IPS-20b (cell line): ENCODE data around the gene SCN4B.

Experiments
- H3K27ac ChIP-seq: one replicate; pipeline ENCODE4 v1.5.1; 2013; ENCODE audit warnings: low read length
- H3K27me3 ChIP-seq: 2 replicates; pipeline ENCODE4 v1.6.1; 2013; ENCODE audit warnings: mild to moderate bottlenecking, low read length, inconsistent platforms; ENCODE audit not compliant: insufficient read depth
- H3K36me3 ChIP-seq: 2 replicates; pipeline ENCODE4 v1.6.1; 2013; ENCODE audit warnings: low read depth, mild to moderate bottlenecking, inconsistent platforms, low read length, moderate library complexity; ENCODE audit not compliant: insufficient read depth
- H3K4me1 ChIP-seq: 2 replicates; pipeline ENCODE4 v1.6.1; 2013; ENCODE audit warnings: mild to moderate bottlenecking, control low read depth, inconsistent platforms, low read length, moderate library complexity; ENCODE audit not compliant: insufficient read depth
- H3K4me3 ChIP-seq: 2 replicates; pipeline ENCODE4 v1.5.1; 2013; ENCODE audit warnings: mild to moderate bottlenecking, low read length, inconsistent platforms
- H3K9ac ChIP-seq: 2 replicates; pipeline ENCODE4 v1.6.1; 2013; ENCODE audit warnings: low read depth, mild to moderate bottlenecking, inconsistent platforms, low read length, moderate library complexity
- H3K9me3 ChIP-seq: 2 replicates; pipeline ENCODE4 v1.6.1; 2013; ENCODE audit warnings: mild to moderate bottlenecking, low read depth, low read length, inconsistent platforms; ENCODE audit not compliant: insufficient read depth

SCN4B gene

DNA sequence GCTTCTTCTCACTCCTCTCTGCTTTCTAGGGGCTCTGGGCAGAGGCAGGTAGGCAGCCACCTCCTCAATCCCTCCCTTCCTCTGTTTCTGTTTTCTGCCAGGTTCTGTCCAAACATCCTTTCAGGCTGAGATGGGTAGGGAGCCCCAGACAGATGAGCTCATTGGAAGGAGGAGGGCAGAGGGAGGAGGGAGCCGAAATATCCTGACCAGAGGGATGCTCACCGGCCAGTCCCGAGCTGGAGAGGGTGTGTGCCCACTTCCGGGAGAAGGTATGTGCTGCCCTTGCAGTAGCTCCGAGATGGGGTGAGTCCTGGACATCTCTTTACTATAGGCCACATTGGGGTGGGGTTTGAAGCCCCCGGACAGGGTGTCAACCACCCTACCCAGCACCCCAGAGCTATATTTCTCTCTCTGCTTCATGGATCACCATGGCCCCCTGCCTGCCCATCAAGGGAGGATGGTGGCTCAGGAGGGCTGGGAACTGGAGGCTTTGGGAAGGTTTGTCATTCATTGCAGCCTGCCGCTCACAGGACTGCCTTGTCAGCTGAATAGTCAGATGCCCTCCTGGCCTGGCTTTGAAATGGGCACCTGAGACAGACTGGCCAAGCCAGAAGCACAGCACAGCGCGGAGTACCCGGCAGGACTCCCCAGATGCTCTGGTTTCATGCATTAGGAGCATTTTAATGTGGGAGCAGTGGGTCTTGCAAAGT, 4.7 kb upstream of the SCN4B start:
- Histone ChIP-seq H3K9ac (no peak overlapping the region), H3K36me3 (no peaks in the 10 kb centered on the region), H3K9me3 (no peaks in the 10 kb centered on the region), H3K27ac (no peak overlapping the region), H3K4me3 (peak overlapping the region; percentile 57), H3K4me1 (peaks cover 30% of the 10 kb centered on the region), H3K27me3 (peaks cover 99% of the 10 kb centered on the region)

DNA sequence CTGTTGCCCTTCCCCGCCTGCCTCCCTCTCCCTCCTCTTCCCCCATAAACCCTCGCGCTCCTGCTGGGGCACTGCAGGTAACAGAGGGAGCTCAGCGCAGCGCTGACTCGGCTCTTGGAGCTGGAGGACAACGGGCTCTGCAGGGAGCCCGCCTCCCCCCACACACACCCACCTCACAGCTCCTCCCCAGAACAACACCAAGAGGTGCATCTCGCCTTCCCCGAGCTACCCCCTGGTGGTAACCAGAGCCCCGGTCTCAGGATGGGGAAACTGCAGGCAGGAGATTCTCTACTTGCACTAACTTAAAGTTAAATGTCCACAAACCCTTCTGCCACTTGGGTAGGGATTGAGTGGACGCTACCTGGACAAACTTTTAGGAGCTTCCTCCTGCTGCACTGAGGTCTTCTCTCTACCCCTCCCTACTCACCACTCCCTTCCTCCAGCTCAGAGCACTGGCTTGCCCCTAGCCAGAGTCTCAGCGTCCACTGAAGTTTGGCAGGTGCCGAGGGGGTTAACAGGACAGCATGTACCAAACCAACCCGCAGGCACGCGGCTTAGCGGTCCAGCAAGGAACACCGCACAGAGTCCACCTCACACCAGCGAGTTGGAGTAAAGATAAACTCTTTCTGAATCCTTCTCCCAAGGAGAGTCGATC, 4.0 kb upstream of the SCN4B start:
- Histone ChIP-seq H3K27ac (no peak overlapping the region), H3K9me3 (no peaks in the 10 kb centered on the region), H3K36me3 (no peaks in the 10 kb centered on the region), H3K4me1 (peaks cover 31% of the 10 kb centered on the region), H3K9ac (no peak overlapping the region), H3K4me3 (peak overlapping the region; percentile 57), H3K27me3 (peaks cover 99% of the 10 kb centered on the region)

DNA sequence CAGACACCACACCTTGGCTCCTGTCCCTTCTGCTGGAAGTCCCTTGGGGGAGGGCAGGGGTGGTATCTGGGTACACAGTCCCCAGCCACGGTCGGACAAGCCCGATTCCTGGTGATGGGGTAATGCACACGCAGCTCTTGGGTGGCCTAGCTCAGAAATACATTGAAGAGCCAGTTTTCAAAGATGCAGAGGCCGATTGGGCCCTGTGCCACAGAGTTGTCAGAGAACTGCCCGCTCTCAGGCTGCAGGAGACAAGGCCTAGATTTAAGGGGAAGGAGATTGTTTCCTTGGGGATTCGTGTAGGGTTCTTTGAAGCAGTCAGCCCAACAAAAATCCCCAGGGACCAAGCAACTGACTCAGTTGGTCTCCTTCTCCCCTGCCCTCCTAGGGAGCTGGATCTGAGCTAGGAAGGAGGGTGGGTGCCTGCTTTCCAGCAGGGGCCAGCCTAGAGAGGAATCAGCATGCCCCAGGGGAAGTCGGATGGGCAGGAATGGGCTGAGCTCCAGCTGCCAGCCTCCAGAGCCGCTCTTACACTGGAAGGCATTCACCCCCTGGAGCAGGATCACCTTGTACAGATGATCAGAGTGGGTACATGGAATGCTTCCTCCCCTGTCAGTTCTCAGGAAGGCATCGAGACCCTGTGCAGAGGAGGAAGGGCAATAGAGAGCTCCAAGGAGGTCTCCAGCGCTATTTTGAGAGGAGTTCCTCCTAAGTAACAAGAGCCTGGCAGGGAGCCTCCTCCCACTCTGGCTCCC, 3.3 kb upstream of the SCN4B start:
- H3K27ac ChIP-seq, result no peak overlapping the region
- H3K36me3 ChIP-seq, result no peaks in the 10 kb centered on the region
- peaks cover 99% of the 10 kb centered on the region for H3K27me3 ChIP-seq
- H3K4me3 ChIP-seq, result peak overlapping the region; percentile 57; the same call in 1 of the 2 replicates
- H3K9me3 ChIP-seq, result no peaks in the 10 kb centered on the region
- H3K9ac ChIP-seq, result no peak overlapping the region
- H3K4me1 ChIP-seq, result peaks cover 34% of the 10 kb centered on the region

- no peaks in the 10 kb centered on the region for H3K9me3 ChIP-seq
- no peak overlapping the region for H3K4me3 ChIP-seq
- H3K9ac ChIP-seq, result no peak overlapping the region
- peaks cover 99% of the 10 kb centered on the region for H3K27me3 ChIP-seq
- H3K36me3 ChIP-seq, result no peaks in the 10 kb centered on the region
- no peak overlapping the region for H3K27ac ChIP-seq
- H3K4me1 ChIP-seq, result peaks cover 34% of the 10 kb centered on the region
Measured at GRCh38 chr11:118154641-118155040, 2.0 kb upstream of the SCN4B start.

GRCh38 chr11:118153976-118154375, 1.4 kb upstream of the SCN4B start:
- Histone ChIP-seq H3K27ac (no peak overlapping the region), H3K9ac (no peak overlapping the region), H3K27me3 (peaks cover 99% of the 10 kb centered on the region), H3K36me3 (no peaks in the 10 kb centered on the region), H3K4me1 (peaks cover 34% of the 10 kb centered on the region), H3K9me3 (no peaks in the 10 kb centered on the region), H3K4me3 (peak overlapping the region; percentile 75)

GRCh38 chr11:118153516-118153915, 893 bp upstream of the SCN4B start:
- peak overlapping the region; percentile 75 for H3K4me3 ChIP-seq
- peaks cover 99% of the 10 kb centered on the region for H3K27me3 ChIP-seq
- peaks cover 34% of the 10 kb centered on the region for H3K4me1 ChIP-seq
- no peaks in the 10 kb centered on the region for H3K9me3 ChIP-seq
- no peak overlapping the region for H3K27ac ChIP-seq
- no peak overlapping the region for H3K9ac ChIP-seq
- no peaks in the 10 kb centered on the region for H3K36me3 ChIP-seq

GRCh38 chr11:118152020-118152551, 537 bp downstream of the SCN4B start:
- Histone ChIP-seq H3K27ac (no peak overlapping the region), H3K9me3 (no peaks in the 10 kb centered on the region), H3K27me3 (peaks cover 99% of the 10 kb centered on the region), H3K4me1 (peaks cover 32% of the 10 kb centered on the region), H3K9ac (peak overlapping the region; percentile 24; the same call in 1 of the 2 replicates), H3K4me3 (peak overlapping the region; percentile 75), H3K36me3 (no peaks in the 10 kb centered on the region)

GRCh38 chr11:118151431-118151830, 1.2 kb downstream of the SCN4B start:
- Histone ChIP-seq H3K4me3 (peak overlapping the region; percentile 75; the same call in 1 of the 2 replicates), H3K9ac (no peak overlapping the region), H3K27ac (no peak overlapping the region), H3K4me1 (peaks cover 26% of the 10 kb centered on the region), H3K36me3 (no peaks in the 10 kb centered on the region), H3K9me3 (no peaks in the 10 kb centered on the region), H3K27me3 (peaks cover 99% of the 10 kb centered on the region)

- no peaks in the 10 kb centered on the region for H3K36me3 ChIP-seq
- H3K4me3 ChIP-seq, result no peak overlapping the region
- H3K4me1 ChIP-seq, result peaks cover 9% of the 10 kb centered on the region
- H3K9me3 ChIP-seq, result no peaks in the 10 kb centered on the region
- no peak overlapping the region for H3K27ac ChIP-seq
- H3K9ac ChIP-seq, result no peak overlapping the region
- H3K27me3 ChIP-seq, result peaks cover 94% of the 10 kb centered on the region
Measured at GRCh38 chr11:118149493-118149892, 3.1 kb downstream of the SCN4B start.

GRCh38 chr11:118148856-118149255, 3.8 kb downstream of the SCN4B start:
- Histone ChIP-seq H3K36me3 (no peaks in the 10 kb centered on the region), H3K4me1 (peaks cover 7% of the 10 kb centered on the region; the same call in 1 of the 2 replicates), H3K27ac (no peak overlapping the region), H3K27me3 (peaks cover 94% of the 10 kb centered on the region), H3K9me3 (no peaks in the 10 kb centered on the region), H3K9ac (no peak overlapping the region), H3K4me3 (no peak overlapping the region)

GRCh38 chr11:118148240-118148639, 4.4 kb downstream of the SCN4B start:
- no peaks in the 10 kb centered on the region for H3K36me3 ChIP-seq
- no peak overlapping the region for H3K4me3 ChIP-seq
- peaks cover 3% of the 10 kb centered on the region; the same call in 1 of the 2 replicates for H3K4me1 ChIP-seq
- no peak overlapping the region for H3K9ac ChIP-seq
- no peaks in the 10 kb centered on the region for H3K9me3 ChIP-seq
- H3K27ac ChIP-seq, result no peak overlapping the region
- H3K27me3 ChIP-seq, result peaks cover 94% of the 10 kb centered on the region
